HUDEP-2 (cell line): ENCODE results near the gene AURKAIP1.
"Not testable (repeated sequence)": the region's sequence is repeated elsewhere in the genome, so short reads cannot be mapped to it uniquely, and the experiment has no call there.

Experiments
- DNase-seq, 76 experiments: peaks; one replicate each; lab custom pipeline; 2025; ENCODE audit not compliant: unreplicated experiment in 76 of 76; lab: John Stamatoyannopoulos, UW

The AURKAIP1 gene

DNA sequence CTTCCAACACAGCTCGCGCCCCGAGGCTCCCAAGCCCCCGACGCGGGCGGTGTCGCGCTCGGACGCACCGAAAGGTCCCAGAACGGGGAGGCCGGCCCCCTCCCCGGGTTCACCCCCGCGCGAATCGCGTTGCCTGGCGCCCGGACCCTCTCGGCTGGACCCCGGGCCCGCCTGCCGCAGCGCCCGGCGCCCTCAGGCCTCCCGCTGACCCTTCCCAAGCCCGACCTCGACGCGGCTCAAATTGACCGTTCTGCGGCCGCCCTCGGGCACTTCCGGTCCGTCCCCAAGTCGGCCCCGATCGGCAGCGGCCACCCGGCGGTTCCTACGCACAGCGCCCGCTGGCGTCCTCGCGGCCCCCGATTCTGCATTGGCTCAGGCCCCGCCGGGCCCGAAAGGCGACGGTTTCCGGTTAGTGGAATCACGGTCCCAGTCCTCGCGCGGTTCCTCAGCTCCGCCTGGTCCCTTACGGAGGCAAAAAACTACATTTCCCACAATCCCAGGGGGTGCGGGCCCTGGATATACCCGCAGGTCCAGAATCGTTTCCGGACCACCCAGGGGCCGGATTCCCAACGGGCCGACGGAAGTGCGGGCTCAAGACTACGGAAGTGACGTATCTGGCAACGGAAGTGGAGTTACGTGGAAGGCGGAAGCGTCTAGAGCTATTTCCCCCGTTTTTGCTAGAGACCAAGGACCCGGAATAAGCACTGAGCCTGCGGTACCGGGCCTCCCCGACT, at the start of gene AURKAIP1:
AURKAIP1 (minus strand) TSS at position 279 of the 734 bp plus-strand sequence. CDS start 451 bp downstream, outside the sequence.
- DNase-seq, result peak in 75 of 76 experiments; percentile 66 to 99 (median 96)

DNA sequence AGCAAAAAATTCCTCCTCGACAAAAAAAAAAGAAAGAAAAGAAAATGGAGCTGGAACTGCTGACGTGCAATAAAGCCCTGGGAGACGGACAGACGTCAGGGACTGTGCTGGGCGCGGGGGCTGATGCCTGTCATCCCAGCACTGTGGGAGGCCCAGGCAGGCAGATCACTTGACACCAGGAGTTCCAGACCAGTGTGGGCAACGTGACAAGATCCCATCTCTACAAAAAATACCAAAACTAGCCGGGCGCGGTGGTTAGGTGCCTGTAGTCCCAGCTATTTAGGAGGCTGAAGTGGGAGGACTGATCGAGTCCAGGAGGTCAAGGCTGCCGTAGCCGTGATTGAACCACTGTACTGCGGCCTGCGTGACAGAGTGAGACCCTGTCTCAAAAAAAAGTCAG, 49.7 kb upstream of the AURKAIP1 start:
- no peak for DNase-seq

DNA sequence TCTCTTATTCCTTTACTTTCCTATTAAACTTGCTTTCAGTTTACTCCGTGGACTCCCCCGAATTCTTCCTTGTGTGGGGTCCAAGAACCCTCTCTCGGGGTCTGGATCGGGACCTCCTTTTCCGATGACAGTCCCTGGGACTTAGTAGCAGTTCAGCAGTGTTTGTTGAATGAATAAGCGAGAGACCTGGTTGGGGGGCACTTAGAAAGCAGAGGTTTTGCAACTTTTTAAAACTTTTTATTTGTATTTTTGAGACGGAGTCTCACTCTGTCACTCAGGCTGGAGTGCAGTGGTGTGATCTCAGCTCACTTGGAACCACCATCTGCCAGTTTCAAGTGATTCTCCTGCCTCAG, 48.2 kb upstream of the AURKAIP1 start:
- DNase-seq, result no peak

DNA sequence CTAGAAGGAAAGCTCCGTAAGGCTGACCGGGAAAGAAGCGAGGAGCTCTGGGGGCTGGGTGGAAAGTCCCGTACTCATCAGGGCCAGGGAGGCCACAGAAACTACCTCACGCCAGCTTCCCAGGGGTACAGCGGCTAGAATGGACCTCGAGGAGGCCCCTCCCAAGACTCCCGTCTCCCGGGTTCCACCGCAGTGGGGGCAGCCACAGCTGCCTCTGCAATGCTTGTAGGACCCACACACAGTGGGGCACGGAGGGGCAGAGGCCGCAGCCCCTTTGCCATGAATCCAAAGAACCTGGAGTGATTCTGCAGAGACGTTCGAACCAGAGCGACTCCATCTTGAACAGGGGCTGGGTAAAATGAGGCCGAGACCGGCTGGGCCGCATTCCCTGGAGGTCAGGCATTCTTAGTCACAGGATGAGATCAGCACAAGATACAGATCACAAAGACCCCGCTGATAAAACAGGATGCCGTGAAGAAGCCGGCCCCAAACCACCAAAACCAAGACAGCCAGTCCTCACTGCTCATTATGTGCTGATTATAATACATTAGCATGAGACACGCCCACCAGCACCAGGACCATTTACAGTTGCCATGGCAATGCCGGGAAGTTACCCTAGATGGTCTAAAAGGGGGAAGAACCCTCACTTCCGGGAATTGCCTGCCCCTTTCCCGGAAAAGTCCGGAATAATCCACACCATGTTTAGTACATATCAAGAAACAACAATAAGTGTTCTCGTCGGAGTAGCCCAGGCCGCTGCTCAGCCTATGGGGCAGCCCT, 47.6 kb upstream of the AURKAIP1 start:
- DNase-seq, result no peak

DNA sequence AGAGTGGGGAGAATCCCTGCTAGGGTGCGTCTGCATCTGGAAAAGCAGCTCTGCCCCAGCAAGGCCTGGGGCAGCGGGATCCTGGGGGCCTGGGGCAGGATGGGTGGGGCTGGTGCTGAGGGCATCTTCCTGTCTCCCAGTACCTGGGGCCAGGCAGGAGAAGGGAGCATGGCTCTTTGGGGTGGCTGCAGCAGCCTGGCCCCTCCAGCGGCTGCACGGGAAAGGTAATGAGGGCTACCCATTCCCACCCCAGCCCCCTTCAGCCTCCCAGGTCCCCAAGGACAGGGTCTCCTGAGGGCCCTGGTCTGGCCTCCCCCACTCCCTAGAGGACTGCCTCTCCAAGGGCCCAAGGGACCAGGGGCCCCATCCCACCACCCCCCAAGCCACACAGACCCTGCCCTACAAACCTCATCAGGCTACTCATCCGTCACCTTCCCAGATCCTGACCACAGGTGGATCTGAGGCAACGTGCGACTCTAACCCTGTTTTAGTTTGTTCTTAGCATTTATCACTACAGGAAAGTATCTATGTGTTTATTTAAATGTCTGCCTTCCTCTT, 47.0 kb upstream of the AURKAIP1 start:
- DNase-seq, result no peak

DNA sequence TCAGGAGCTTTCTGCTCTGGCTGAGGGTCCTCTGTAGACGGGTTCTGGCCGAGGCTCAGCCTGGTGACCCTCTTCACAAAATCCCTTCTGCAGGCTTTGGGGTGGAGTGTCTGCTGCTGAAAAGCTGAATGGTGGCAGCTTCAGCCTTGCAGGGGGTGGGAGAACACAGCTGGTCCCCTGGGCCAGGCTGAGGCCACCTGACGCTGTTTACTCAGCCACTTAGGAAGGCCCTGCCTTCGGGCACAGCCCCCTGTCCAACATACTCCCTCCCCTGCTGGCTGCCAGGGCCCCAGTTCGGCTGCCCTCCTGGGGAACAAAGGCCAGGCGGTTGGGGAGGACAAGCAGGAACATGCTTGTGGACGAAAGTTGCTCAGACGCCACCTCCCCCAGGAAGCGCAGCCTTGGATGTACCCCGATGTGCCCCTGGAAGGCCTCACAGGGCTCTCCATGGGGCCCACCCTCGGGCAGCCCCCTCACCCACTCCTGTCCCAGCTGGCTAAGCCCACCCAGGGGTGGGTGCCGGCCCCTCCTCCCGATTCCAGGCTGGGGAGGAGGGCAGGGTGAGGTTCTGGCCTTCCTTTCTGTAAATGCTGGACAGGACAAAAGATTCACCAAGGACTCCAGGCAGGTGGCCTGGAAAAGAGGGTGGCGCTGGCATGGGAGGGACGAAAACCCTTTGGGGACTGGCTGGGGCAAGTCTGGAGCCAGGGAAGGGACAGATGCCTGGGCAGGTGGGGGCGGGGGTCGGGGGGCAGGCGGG, 46.3 kb upstream of the AURKAIP1 start, which contains the start of gene ANKRD65:
ANKRD65 (minus strand) TSS at position 130 of the 760 bp plus-strand sequence. CDS start 271 bp downstream, outside the sequence.
- DNase-seq, result no peak

DNA sequence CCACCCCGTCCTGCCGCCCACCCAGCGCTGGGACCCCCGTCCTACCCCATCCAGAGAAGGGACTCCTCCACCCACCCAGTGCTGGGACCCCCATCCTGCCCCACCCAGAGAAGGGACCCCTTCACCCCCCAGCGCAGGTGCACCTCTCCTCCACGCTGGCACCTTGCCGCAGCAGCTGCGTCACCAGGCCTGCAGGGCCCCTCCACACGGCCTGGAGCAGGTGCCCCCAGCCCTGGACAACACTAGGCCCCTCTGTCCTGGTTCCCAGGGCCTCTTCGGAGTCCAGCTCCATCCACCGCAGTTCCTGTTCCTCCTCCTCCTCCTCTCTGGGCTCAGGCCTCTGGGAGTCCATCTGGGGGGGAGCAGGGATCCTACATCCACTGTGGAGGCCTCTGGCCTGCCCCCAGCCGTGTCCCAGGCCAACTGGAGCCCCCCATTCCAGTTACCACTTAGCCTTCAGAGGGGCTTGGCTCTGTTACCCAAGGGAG, 45.7 kb upstream of the AURKAIP1 start:
- no peak for DNase-seq

DNA sequence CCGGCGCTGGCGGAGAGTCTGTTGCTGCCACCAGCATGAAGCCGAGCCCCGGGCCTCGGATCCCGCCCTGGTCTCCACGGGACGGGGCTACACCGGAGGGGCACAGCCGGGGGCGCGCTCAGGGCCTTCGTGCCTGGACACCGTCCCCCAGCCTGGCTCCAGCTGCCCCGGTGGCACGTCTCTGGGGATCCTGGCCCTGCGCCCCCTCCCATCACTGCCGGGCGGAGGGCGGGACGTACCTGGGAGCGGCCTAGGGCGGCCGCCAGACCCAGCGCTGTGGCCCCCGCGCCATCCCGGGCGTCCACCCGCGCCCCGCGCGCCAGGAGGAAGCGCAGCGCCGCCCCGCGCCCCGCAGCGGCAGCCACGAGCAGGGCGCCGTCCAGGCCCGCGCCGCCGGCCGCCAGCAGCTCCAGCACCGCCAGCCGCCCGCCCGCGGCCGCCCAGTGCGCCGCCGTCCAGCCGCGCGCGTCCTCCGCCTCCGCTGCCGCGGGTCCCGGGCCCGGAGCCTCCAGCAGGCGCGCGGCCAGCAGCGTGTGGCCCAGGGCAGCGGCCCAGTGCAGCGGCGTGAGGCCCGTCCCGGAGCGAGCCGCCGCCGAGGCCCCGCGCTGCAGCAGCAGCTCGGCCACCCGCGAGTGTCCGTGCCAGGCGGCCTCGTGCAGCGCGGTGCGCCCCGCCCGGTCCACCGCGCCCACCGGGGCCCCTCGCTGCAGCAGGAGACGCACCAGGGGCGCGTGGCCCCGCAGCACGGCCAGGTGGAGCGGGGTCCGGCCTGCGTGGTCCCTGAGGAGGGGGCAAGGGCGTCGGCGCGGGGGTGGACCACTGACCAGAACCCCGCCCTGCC, 45.0 kb upstream of the AURKAIP1 start:
- DNase-seq, result no peak

DNA sequence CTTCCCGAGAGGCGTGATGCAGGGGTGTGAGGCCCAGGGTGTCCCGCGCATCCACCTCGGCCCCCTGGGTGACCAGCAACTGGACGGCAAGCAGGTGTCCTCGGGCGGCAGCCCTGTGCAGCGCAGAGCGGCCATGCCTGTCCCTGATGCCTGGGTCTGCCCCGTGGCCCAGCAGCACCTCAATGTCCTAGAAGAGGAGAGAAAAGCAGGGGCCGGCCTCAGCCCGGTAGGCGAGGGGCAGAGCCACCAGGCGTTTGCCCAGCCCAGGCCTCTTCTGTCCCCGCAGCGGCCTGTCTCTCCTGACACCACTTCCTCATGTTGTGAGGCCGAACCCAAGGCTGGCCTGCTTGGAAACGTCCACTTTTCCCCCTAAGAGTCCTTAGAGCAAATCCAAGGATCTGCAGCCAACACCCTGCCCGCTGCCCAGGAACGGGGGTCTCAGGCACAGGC, 44.4 kb upstream of the AURKAIP1 start:
- DNase-seq, result no peak

DNA sequence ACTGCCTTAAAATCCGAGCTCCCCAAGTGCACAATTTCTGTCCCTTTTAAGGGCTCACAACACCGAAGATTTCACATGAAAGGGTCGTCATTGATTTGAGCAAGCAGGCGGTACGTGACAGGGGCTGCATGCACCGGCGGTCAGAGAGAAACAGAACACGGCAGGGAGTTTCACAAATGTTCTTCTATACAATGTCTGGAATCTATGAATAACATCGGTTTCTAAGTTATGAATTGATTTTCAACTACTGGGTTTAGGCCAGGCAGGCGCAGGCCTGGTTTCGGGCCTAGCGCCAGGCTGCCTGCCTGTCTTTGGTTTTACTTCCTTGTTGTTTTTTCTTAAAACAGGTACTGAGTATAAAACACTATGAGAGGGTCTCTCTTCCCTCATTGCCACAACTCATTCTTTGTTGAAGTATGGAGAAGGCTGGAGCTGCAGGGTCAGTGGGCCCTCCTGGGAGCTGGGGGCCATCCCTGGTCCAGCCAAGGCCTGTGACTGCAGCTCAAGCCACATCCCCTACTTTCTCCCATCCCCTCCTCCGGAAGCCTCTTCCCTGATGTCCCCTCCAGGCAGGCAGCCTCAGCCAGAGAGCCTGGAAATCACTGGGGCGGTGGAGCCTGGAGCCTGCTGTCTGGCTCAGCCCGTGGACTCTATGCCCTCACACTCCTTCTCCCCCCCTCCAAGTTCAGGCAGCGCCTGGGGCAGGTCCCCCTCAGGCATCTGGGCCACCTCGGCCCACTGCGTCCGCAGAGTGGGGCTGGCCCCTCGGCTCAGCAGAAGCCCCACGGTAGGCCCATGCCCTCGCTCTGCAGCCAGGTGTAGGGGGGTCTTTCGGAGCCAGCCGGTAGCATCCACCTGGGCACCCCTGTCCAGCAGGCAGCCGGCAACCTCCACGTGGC, 43.7 kb upstream of the AURKAIP1 start:
- DNase-seq, result no peak

DNA sequence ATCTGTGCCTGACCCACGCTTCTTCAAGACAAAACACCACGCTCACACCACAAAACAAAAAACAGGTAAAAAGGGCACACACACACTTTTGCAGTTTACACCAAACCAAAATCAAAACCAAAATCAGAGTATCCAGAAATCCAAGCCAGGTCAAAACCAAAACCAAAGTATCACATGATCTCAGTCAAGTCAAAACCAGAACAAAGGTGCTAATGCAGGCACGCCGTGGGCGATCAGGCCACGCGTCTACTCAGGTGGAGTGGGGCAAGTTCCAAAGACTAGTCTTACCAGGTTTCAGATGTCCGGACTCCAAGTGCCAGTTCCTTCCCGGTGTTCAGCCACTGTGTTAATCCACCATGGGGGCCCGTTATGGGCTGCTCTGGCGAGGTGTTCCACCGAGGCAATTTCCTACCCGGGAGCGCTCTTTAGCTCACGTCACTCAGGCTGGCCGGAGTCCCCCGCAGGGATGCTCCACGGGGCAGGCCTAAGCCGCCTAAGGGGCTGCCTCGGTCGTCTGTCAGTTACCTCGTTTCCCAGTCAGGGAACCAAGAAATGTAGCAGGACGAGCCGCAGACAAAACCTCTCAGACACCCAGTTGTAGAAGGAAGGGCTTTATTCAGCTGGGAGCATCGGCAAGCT, 42.9 kb upstream of the AURKAIP1 start:
- DNase-seq, result not testable (repeated sequence)

DNA sequence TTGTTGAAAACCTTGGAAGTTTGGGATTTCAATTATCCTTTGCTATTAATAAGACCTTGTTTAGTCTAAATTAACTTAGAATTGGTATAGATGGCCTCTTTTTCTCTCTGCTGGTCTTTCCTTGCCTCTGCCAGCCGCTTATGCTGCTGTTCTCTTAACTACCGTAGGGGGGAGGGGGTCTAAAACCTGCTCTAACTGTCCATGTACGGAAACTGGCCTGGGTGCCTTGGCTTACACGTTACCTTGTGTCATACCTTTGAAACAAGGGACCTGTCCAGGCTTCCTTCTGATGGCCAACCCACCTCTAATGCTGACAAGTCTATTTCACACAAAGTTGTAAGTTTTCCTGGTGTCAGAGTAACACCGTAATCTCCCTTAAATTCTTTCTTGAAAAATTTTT, 42.4 kb upstream of the AURKAIP1 start:
- DNase-seq, result not testable (repeated sequence)

DNA sequence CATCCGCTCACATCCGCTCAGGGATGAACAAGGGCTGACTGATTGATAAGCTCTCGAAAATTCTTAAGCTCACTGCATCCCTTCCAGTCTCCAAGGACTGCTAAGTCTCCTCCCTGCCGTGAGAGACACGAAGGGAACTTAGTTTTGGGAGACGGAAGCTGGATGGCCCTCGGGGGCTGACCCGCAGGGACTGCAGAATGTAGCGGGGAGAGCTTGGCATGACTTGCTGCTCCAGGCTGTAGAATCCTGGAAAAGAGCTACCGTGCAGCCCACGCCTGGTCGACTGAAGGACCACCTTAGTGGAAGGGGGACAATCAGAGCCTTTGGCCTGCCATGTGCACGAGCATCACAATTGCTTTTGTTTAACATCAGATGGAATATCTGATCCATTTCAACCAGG, 40.7 kb upstream of the AURKAIP1 start:
- DNase-seq, result no peak

DNA sequence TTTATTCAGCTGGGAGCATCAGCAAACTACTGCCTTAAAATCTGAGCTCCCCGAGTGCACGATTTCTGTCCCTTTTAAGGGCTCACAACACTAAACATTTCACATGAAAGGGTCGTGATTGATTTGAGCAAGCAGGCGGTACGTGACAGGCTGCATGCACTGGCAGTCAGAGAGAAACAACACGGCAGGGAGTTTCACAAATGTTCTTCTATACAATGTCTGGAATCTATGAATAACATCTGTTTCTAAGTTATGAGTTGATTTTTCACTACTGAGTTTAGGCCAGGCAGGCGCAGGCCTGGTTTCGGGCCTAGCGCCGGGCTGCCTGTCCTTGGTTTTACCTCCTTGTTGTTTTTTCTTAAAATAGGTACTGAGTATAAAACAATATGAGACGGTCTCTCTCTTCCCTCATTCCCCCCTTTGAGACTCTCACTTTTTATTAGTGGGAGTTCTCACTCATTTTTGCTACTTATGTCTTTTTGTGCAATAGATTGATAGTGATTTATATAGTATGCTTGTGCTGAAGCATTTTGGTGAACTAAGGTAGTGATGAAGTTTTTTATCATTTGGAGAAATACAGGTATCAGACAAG, 37.4 kb upstream of the AURKAIP1 start:
- not testable (repeated sequence) for DNase-seq

DNA sequence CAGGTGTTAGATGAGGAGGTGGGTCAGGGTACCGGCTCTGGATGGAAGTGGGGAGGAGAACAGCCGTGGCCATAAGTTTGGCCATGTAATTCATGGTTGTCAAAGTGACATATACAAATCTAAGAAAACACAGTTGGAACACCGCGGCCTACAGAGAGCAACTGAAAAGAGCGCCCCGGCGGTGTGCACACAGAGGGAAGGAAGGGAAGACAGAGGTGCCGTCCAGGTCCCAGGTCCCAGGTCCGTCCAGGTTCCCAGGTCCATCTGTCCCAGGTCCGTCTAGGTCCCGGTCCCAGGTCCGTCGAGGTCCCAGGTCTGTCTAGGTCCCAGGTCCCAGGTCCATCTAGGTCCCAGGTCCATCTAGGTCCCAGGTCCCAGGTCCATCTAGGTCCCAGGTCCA, 36.6 kb upstream of the AURKAIP1 start:
- DNase-seq, result no peak

DNA sequence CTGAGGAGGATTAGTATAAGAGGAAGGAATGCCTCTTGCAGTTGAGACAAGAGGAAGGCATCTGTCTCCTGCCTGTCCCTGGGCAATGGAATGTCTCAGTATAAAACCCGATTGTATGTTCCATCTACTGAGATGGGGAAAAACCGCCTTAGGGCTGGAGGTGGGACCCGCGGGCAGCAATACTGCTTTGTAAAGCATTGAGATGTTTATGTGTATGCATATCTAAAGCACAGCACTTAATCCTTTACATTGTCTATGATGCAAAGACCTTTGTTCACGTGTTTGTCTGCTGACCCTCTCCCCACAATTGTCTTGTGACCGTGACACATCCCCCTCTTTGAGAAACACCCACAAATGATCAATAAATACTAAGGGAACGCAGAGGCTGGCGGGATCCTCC, 35.2 kb upstream of the AURKAIP1 start:
- not testable (repeated sequence) for DNase-seq

DNA sequence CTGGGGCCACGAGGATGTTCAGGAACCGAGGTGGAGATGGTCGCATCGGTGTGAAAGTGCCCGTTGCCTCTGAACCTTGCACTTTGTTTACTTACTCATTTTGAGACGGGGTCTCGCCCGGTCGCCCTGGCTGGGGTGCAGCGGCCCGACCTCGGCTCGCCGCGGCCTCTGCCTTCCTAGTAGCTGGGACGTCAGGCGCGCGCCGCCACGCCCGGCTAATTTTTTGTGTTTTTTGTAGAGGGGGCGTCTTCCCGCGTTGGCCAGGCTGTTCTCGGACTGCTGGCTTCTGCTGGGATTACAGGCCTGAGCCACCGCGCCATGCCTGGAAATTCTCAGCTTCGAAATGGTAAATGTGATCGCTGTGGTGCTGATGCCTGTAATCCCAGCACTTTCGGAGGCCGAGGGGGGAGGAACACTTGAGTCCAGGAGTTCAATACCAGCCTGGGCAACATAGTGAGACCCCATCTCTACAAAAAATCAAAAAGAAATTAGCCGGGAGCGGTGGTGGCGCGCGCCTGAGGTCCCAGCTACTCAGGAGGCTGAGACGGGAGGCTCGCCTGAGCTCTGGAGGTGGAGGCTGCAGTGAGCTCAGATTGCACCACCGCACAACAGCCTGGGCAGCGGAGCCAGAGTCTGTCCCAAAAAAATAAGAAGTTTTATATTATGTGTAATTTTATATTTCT, 32.8 kb upstream of the AURKAIP1 start:
- peak in 20 of 76 experiments; percentile 7 to 32 (median 15) for DNase-seq
